ENCODE results near the gene THAP4.

- no peak for TF ChIP-seq CTCF (IDR thresholded peaks at IDR 0.05)
- no peak for TF ChIP-seq POLR2A (IDR thresholded peaks at IDR 0.05)
These were observed 15.2 kb upstream of the THAP4 start for GRCh38 chr2:241652142-241652541.

Data from tibial nerve (tissue), 3 donors.